ENCODE data around the gene TPR. TPM values are rescaled to one million over a fixed set of nuclear protein-coding genes. Genes with fewer than 3 reads are reported as not detected.

Gene TPR
- total RNA-seq, 1 experiment from 2014 or later, result 107 TPM

DNA sequence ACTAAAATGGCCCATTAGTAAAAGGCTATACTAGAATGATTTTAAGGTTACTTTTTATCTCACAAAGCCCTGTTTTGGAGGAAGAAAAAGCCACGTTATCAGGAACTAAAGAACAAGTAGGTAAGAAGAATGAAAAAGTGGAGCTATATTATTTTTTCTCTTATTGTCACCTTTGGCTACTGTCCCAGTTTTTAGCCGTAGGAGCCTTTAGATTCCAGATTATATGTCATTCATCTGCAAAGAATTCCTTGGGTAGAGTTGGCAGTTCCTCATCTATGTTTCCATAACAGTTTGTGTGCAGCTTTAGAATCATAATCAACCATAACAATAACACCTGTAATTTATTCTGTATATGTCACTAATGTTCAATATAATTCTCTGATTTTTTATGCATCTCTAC, 83.8 kb downstream of the TPR start:
- Mint-ChIP-seq H3K4me3 (no peak overlapping the region), H3K4me1 (no peaks in the 10 kb centered on the region), H3K36me3 (ENCODE audit: insufficient read depth in 1 of 3, low read depth in 3 of 3) (no peaks in the 10 kb centered on the region), H3K27ac (no peak overlapping the region), H3K9me3 (no peaks in the 10 kb centered on the region), H3K27me3 (ENCODE audit: low read depth) (no peaks in the 10 kb centered on the region; the same call in 1 of the 2 replicates)
- Histone ChIP-seq H3K9ac (ENCODE audit: extremely low read depth, insufficient read length, low read length) (no peak overlapping the region), H3K23me2 (ENCODE audit: insufficient read length, low read depth, low read length, poor library complexity, severe bottlenecking) (no peaks in the 10 kb centered on the region), H4K8ac (replicated peaks; ENCODE audit: insufficient read length, low read depth, low read length) (no peak overlapping the region), H2BK120ac (ENCODE audit: low read depth, low read length, poor library complexity, severe bottlenecking) (no peak overlapping the region), H4K20me1 (ENCODE audit: control insufficient read depth, insufficient read depth, insufficient read length) (no peaks in the 10 kb centered on the region), H4K5ac (ENCODE audit: insufficient read length, low read depth, low read length) (no peak overlapping the region), H3K23ac (ENCODE audit: insufficient read length, low read depth, low read length) (no peak overlapping the region), H3K14ac (ENCODE audit: insufficient read depth, low read length) (no peak overlapping the region), H2BK12ac (ENCODE audit: insufficient read length, low read depth, low read length) (no peak overlapping the region), H3K79me1 (ENCODE audit: insufficient read depth, low read depth, low read length, poor library complexity, severe bottlenecking) (no peaks in the 10 kb centered on the region), H3K9me3 (ENCODE audit: control insufficient read depth, low read depth, low read length) (no peaks in the 10 kb centered on the region), H2AFZ (ENCODE audit: low read length) (no peak overlapping the region), H3K18ac (ENCODE audit: insufficient read length, low read depth, low read length) (no peak overlapping the region), H3T11ph (ENCODE audit: low read length) (no peak overlapping the region), H2AK5ac (ENCODE audit: insufficient read length, low read length) (no peak overlapping the region), H3K79me2 (ENCODE audit: insufficient read depth, low read length) (no peaks in the 10 kb centered on the region), H3K4me1 (ENCODE audit: insufficient read depth, low read length) (no peaks in the 10 kb centered on the region), H3K4ac (ENCODE audit: low read depth, low read length) (no peak overlapping the region), H3K4me2 (ENCODE audit: insufficient read depth, insufficient read length, low read length) (no peak overlapping the region), H3K27me3 (ENCODE audit: insufficient read depth, low read length) (no peaks in the 10 kb centered on the region), H4K91ac (ENCODE audit: insufficient read length, low read depth, low read length) (no peak overlapping the region), H3K56ac (ENCODE audit: insufficient read length, low read depth, low read length) (no peak overlapping the region), H3K27ac (ENCODE audit: insufficient read length, low read depth, low read length) (no peak overlapping the region), H2BK20ac (ENCODE audit: low read depth, low read length, poor library complexity, severe bottlenecking) (no peak overlapping the region), H2BK5ac (ENCODE audit: insufficient read length, low read length) (no peak overlapping the region), H2BK15ac (ENCODE audit: low read depth, low read length) (no peak overlapping the region)
- TF ChIP-seq CTCF (conservative IDR thresholded peaks at IDR 0.05), result no peak
- no CpG with 5 or more reads among the region's 2 CpGs for WGBS (ENCODE audit: extremely low coverage, insufficient read length, low lambda C conversion rate)
- no peak for DNase-seq
